NCI-H748 (cell line): ENCODE data around the gene PRCC.

Experiments
- DNase-seq: peaks from one replicate; lab custom pipeline; 2025; ENCODE audit not compliant: unreplicated experiment; lab: John Stamatoyannopoulos, UW

Gene PRCC

DNA sequence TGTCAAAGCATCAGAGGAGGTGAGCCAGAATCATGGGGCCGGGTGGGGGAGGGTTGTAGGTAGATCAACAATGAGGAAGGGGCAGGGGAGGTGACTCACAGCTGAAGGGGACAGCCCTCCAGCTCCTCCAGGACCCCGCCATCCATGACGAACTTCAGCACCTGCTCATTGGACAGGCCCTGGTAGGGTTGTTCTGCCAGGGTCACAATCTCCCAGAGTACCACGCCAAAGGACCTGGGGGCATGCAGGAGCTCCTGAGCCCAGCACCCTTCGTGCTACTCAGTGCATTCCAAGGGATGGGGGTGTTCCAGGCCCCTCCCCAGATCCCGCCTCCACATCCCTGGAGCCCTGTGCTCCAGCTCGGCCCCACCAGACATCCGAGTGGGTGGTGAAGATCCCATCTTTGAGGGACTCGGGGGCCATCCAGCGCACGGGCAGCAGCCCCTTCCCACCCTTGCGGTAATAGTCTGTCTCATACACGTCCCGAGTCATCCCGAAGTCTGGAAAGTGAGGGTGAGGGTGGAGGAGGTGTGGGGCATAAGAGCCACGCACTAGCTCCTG, 74.0 kb downstream of the PRCC start:
- DNase-seq = no peak

DNA sequence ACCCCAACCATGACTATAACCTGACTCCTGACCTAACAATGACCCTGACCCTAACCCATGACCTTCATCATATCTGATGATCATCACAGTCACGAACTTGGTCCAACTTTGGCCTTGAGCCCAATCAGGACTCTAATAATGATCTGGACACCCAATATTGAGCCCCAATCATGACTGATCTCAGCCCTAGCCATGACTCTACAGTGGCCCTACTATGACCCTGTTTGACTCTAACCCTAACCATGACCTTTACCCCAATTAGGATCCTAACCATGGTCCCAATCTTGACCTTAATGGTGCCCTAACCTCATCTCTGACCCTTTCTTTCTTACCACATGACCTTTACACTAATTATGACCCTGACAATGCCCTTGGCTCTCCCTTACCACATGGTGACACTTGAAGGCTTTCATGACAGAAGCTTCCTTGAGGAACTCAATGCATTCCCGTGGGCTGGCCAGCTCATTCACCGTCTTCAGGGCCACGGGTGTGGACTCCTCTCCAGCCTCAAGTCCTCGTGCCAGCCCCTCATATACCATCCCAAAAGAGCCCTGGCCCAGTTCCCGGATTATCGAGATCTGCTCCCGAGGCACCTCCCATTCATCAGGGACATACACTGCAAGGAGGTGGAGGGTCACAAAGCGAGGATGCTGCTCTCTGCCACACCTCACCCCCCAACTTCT, 75.4 kb downstream of the PRCC start:
- no peak for DNase-seq

DNA sequence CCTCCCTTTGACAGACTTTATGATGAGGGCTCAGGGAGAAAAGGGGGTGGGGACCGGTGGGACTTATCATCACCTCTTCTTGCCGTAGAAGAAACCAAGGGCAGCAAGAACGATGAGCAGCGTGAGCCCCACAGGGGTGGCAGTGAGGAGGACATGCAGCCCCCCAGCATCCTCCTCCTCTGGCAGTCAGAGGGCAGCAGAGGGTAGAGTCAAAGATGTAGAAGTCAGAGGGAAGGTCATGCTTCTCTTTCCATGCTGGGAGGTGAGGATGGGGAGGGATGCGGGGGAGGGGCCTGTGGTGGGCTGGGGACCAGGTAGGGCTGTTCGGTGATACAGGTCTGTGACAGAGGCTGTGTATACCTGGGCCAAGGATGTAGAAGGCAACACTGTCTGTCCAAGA, 76.8 kb downstream of the PRCC start:
- no peak for DNase-seq

DNA sequence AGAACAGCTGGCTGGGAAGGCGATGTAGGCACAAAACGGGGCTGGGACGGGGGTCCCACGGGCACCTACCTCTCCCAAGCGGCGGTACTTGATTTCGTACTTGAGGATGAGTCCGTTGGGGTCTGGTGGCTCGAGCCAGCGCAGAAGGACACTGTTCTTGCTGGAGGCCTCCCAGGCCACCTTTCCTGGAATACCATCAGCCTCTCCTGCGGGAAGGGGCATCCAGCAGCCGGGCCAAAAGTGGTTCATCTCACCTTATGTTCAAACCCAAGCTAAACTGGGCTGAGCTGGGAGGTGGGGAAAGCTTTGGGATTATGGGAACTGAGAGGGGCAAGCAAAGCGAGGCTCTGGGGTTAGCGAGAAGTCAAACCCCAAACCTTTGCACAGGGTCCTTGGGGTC, 77.3 kb downstream of the PRCC start:
- DNase-seq = no peak

DNA sequence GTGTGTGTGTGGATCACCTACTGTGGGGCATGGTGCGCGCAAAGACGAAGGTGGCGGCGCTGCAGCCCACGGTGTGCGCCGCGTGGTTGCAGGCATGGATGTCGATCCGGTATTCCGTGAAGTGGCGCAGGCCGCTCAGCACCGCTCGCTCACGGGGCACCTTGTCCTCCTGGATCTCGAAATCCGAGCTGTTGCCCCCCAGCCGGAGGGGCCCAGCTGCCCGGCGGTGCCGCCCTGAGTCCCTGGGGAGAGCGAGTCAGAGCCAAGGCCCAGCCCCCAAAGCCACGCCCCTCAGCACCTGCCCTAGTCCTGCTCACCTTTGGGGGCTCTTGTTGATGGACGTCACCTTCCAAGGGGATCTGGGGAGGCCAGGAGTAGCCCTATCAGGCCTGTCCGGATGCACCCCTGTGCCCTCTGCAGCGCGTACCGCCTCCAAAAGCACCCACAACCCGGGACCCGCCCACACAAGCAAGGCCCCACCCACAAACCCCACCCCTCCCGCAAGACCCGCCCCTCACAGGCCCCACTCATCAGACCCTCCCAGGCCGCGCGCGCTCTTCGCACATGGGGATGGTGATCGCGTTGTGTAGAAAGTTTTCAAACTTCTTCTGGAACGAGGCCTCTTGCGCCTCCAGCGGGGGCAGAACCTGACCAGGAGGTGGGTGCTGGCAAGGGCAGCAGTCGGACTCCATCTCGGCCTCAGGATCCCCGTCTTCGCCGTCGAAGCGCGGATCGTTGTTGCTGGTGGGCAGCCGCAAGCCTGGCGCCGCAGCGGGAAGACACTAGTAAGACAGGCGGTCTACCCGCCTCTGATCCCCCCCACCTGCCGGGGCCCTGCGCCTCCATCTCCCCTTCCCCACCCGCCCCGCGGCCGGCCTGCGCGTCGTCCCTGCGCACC, 78.0 kb downstream of the PRCC start:
- no peak for DNase-seq

DNA sequence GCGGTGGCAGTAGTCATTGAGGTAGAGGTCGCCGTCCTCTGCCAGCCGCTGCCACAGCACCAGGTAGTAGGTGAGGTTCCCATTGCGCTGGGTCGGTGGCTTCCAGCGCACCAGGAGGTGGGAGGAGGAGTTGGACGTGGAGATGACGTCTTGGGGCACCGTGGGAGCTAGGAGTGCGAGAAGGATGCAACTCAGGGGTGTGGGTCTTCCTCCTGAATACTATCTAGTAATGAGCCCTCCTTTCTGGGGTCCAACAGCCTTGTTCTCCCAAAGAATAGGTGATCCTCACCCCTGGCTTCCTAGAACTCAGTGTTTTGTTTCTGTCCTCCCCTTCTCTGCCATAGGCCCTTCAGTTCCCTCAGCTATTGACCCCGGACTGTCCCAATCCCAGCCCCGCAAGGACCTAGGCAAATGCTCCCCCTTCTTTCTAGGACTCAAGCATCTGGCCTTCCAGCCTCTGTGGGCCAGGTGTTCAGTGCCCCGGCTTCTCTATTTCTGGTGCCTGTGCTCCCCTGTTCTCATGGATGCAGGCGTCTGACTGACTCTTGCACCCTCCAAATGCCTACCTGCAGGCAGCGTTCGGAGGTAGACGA, 78.7 kb downstream of the PRCC start:
- DNase-seq = no peak

DNA sequence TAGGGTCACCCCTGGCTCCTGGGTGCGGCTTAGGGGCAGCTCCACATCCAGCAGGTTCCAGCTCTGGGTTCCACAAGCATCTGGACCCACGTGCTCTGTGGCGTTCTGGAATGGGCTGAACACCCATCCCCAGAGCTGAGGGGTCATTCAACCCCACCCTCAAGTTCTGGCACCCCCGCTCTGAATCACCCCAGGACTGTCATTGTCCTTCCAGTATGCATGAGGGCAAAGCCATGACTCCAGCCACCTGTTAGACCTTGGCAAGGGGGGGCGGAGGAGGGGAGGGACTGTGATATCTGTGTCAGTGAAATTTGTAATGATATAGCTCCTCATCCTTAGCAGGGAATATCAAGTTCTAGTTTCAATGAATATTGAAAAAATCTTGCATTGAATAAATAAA, 79.3 kb downstream of the PRCC start:
- no peak for DNase-seq

DNA sequence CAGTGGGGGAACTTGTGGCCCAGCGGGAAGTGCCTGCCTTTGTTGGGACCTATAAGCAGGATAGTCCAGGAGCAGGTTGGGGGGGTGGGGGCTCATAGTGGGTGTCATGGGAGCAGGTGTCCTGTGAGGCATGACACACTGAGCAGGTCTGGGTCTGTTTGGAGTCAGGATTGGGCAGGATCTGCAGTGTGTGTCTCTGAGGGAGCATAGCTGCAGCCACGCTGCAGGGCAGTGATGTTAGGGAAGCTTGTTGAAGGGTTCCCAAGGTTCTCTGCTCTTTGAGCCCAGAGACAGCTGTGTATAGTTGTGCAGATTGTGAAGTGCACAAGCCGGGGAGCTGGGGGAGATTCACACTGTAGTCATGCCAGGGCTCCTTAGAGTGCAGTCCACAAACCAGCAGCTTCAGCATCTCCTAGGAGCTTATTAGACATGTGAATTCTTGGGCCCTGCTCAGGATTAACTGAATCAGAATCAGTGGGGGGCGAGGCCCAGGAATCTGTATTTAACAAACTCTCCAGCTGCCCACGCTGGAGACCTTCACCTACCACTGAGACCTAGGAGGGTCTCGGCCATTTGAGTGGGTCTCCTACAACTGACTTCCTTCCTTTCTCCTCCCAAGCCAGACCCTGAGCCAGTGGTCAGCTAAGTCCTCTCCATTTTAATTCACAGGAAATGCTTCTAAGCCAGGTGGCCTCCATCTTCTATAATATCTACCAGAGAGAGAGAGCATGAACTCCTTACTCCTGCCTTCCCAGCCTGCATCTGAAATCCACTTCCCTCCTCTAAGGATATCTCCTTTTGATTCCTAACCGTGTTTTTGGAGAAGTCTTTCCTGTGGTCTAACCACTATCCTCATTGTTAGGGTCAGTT, 80.5 kb downstream of the PRCC start:
- DNase-seq = no peak

DNA sequence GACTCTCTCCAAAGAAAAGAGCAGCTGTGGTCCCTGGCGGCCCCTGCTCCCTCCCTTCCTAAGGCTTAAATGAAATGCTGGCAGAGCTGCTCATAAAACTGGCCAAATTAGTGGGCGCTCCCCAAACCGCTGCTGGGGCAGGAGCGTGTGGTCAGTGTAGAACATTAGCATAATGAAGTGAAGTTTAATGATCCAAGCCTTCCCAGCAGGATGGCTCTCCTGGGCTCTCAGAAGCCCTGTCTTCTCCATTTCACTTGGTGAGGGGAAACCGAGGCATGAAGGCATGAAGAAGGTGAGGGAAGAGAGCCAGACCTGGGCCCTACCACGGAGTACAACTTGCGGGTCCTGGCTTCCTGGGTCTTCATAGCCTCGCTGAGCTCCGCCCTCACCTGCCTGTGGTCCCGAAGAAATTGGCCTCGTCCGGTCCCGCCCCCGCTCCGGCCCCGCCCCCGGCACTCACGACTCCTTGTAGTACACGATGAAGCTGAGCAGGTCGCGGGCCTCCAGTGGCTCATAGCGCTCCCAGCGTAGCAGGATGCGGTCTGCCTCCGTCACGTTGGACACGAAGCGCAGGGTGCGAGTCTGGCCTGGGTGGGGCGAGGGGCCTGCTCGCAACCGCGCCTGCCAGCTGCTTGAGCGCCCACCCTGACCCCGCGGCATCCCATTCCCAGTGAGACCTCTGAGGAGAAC, 81.3 kb downstream of the PRCC start:
- no peak for DNase-seq

DNA sequence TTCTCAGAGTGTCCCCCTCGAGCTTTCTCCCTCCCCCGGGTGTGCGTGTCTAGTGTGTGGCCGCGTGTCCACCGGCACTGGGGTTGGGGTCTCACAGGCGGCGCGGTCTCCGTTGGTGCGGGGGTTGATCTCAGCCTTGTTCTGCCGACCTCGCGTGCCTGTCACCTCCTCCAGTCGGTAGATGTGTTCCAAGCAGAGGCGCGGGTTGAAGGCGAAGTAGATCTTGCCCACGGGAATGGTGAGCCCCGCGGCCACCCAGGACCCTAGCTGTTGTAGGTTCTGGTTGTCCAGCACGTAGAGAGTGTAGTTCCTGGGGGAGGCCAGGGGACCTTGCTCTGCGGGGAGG, 81.8 kb downstream of the PRCC start:
- DNase-seq = no peak
